ENCODE results near the gene ZNF385D. TPM values are rescaled to one million over a fixed set of nuclear protein-coding genes. Genes with fewer than 3 reads are reported as not detected.

The ZNF385D gene
- total RNA-seq, 1 donor from 2014 or later = 16.6 TPM

DNA sequence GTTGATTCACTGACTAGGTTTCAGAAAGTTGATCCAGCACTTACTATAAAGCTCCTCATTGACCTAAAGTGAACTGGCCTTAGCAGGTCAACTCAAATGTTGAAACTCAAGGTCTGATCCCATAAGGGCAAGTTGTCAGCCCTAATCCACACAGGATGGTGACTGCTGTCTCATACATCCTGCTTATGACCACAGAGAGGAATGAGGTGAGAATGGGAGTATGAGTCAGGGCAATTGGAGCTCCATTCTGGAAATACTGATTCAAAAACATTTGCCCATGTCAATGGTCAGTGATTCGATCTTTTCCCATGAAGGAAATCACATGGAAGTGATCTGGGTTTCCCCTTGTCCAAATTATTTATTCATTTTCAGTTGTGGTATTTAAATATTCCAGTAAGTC lies 78.7 kb downstream of the ZNF385D start:
- DNase-seq (ENCODE audit: low spot score) = no peak

DNA sequence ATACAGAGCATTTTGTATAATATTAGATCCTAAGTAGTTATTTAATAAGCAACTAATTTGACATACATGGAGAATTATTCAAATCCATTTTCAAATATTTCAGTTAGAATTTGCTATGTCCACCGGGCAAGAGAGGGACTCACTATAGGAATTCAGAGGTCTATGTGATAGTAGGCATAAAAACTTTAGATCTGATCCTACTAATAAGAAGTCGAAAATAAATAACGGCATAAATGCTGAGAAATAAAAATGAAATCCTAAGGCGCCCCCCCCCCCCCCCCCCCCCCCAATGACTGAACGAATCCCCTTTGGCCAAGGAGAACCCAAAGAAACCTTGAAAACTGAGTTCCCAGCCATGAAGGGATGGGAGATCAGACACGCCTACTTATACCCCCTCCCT lies 80.6 kb downstream of the ZNF385D start:
- no peak for DNase-seq (ENCODE audit: low spot score)

DNA sequence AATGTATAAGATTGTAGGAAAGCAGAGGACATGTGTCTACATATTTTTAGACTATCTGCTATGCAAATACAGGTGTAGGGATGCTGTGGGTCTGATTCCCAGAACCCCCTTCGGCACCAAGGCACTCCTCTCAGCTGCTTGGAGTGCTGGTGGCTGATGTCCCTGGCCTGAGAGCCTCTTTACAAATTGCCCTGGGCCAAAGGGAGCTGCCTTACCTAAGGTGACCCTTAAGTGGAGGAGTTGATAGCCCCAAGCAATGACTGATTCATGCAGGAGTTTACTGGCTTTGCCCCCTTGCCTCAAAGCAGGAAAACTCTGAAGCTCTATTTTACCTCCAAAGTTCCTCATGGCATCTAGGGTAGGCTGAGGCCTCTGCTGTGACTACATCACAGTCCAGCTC lies 83.0 kb downstream of the ZNF385D start:
- DNase-seq (ENCODE audit: low spot score) = no peak

DNA sequence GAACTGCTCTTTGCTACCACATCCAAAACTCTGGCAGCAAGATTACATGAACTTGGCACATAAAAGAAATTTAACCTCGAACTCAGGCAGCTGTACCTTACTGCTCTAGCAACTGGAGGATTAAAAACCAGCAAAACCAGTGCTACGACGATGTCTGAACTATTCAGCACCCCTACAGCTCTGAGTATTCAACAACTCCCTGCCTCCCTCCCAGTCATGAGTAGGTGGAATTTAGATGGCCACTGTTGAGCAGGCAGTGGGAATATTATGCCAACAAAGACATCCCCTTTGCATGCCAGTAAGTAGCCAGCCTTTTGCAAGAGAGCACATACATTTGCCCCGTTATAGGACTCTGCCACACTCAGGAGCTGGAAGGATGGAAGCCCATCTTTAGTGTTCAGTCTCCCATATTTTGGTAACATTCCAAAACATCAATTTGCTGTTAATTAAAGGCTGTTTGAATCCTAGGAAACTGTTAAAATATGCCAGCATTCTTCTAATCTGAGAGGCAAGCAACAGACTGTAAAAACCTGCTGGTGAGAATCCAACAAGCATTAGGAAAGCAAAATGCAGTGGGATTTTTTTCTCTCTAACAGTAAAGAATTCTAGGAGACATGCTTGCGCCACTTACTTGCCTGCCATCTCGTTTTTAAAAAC lies 85.4 kb downstream of the ZNF385D start:
- peak; percentile 27 for DNase-seq (ENCODE audit: low spot score)

DNA sequence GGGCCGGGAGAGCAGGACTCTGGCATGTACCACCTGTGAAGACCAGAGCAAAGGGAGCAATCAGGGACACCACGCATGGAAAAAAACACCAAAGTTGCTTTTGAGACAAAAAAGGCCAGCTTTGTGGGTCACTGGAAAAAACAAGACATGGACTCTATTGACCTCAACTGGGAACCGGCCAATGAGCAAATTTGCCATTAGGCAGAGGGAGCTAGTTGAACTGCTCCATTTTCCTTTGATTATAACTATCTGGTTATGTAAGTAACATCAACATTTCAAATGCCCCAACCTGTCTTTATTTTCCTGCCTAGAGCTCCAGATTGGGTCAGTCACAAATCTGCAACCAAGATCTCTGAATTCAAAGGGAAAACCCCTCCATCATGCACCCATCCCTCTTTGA lies 86.0 kb downstream of the ZNF385D start:
- no peak for DNase-seq (ENCODE audit: low spot score)

DNA sequence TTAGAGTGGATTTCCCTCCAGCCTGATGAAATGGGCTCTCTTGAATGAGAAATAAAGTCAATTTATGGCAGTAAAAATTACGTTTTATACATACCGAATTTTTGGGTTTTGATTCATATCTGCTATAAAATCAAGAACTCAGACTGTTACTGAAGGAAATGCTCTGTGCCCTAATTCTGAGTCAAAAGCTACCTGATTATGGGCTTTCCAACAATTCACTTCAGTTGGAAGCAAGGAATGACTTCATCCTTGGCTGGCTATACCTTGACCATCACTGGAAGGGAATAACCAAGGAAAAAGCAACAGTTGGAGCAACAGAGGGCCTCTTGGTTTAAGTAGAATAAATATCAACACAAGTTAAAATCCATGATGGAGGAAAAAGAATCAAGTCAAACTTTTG lies 88.6 kb downstream of the ZNF385D start:
- DNase-seq (ENCODE audit: low spot score) = no peak

DNA sequence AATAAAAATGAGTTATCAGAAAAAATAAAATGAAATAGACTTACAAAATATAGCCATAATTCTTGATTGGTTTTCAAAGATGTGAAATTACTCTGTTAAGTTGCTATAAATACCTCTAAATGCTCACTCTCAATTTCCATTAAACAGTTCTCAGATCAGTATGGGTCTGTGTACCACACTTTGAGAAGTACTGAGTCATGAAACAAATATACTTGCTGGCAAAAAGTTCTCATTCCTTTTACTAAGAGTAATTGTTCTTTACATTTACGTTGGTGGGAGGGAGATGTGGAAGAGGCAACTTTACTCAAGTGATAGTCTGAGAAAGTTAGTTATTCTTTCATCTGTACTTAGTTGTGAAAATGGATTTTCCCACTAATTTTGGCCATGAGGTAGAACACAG lies 96.3 kb downstream of the ZNF385D start:
- peak; percentile 54 for DNase-seq (ENCODE audit: low spot score)

DNA sequence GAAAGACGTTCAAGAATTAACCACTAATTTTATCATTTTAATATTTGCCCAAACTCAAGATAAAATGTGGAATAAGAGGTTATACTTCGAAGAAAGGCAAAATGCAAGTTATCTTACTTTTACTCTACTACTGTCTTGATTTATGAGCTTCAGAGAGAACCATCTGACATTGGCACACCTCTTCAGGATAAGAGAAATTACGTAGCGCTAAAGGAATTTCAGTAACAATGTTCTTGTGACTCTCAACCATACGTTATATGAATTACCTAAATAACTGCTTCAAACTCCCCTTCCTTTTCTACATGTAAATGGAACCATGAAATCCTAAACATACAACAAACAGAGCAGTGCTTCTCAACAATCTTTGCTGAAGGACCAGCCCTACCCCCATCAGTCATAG lies 96.8 kb downstream of the ZNF385D start:
- peak; percentile 56 for DNase-seq (ENCODE audit: low spot score)

DNA sequence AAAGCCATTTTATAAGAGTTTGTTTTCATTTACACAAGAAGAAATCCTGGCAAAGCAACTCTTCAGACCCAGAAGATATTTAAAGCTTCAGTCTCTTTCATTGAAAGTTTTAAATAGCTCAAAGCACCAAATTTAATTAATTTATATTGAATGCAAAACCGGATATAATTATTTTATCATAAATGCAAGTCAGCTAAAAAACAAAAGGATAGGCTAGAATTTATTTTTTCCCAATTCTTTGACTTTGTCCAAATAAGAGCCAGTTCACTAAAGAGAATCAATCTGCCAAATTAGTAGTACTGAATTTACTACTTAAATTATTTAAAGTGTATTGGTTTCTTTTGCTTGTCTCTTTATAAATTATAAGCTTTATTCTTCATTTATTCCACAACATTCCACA lies 101.5 kb downstream of the ZNF385D start:
- DNase-seq (ENCODE audit: low spot score) = no peak

DNA sequence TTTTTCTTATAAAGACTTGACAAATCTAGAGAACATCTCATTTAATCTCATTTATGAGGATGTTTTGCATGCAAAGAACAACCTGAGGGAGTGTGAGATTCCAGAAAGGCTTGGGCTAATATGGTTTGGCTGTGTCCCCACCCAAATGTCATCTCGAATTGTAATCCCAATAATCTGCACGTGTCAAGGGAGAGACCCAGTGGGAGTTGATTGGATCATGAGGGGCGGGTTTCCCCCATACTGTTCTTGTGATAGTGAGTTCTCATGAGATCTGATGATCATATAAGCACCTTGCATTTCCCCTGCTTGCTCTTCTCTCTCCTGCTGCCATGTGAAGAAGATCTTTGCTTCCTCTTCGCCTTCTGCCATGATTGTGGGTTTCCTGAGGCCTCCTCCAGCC lies 103.0 kb downstream of the ZNF385D start:
- DNase-seq (ENCODE audit: low spot score) = no peak

DNA sequence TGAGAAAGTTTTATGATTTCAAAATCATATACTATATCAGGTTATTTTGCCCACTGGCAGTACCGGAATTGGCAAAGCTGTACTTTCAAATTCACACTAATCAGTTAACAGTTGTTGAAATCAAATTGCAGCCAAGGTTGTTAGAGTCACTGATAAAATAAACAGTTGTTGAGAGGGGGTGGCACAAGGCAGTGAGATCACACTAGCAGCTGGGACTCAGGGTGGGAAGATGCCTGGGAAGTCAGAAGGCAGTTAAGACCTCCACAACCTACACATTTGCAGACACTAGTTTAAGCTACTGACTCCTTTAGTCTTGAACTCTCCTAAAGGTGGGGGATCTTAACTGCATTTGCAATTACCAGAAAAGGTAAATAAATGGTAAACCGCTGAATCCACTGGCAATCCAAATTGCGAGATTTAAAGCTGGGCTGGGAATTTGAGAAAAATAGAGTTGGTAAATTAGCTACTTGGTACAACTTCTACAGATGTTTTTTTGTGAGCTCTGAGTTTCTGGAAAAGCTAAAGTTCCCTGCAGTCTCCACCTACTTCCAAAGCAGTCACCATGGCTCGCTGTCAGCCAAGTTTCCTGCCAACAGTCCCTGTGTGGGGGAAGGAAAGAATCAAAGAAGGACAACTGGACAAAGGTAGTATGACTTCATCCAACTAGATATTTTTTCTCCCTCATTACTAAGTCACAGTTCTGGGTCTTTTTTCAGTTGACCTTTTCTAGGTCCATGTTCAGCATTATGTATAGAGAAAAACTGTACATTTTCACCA lies 105.7 kb downstream of the ZNF385D start:
- DNase-seq (ENCODE audit: low spot score) = peak; percentile 45

DNA sequence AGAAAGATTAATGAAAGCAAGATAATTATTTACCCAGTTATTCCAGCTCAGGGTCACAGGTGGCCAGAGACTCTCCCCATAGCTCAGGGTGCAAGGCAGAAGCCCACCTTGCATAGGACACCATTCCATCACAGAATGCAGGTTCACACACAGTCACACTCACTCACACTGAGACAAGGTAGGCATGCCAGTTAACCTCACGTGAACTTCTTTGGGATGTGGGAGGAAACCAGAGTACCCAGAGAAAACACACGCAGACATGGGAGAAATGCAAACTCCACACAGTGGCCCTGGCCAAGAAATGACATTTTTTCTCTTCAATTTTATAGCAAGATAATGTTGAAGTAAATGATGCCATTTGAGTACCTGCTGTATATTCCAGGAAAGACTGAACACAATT lies 106.7 kb downstream of the ZNF385D start:
- no peak for DNase-seq (ENCODE audit: low spot score)

DNA sequence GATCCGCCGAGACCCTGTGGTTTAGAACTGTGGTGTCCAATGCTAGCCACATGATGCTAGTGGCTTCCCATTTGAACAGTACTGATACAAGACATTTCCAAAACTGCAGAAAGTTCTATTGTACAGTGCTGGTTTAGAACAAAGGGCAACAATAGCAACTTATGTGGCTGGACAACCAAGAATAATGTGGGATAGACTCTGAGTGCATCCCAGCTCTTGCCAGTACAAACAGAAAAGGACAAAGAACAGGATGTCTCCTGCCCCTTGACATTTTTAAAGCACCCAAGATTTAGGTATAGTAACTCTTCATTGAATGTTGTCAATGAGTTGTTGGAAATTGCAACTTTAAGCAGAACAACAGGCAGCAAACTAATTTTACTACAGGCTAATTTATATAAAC lies 107.3 kb downstream of the ZNF385D start:
- DNase-seq (ENCODE audit: low spot score) = no peak

DNA sequence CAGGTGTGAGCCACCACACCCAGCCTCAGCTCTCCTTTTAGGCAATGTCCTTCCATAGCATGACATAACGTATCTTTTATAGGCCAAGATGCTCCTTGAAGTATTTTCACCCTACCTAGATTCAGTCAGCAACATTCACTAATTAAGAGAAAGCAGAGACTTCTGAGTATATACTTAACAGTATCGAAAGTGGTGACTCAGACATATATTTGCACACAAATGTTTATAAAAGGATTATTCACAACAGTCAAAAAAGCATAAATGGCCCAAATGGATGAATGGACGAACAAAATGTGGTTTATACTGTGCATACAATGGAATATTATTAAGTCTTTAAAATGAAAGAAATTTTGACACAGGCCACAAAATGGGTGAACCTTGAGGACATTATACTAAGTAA lies 108.6 kb downstream of the ZNF385D start:
- DNase-seq (ENCODE audit: low spot score) = no peak

DNA sequence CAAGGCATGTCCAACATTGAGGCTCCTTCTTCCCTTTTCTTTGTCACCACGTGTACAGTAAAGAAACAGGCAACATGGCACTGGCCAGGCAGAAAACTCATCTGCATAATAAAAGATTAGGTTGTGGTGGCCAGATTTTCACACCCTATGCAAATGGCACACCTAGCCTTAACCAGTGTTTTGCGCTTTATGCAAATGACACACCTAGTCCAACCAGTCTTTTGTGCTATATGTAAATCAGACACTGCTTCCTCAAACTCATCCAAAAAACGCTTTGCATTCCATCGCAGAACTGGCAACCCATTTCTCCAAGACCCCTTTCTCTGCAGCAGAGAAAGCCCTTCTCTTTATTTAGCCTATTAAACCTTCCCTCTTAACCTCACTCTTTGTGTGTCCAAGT lies 109.1 kb downstream of the ZNF385D start:
- DNase-seq (ENCODE audit: low spot score) = no peak

DNA sequence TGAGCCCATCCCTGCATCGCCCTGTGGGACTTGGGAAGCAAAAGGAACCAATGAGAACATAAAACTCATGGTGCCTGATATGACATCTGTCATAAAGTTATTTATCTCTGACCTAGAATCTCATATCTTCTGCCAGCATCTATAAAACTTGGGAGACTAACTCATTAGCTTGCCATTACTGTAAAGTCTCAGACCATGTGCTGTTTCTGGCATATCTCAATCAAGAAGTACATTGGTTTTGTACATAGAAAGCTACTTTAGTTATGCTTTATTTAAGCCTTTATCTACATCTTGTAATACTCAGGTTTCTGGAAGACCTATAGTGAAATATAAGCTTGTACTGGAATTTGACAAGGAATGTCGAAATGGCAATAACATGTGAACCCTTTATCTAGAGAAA lies 112.5 kb downstream of the ZNF385D start:
- peak; percentile 48 for DNase-seq (ENCODE audit: low spot score)

DNA sequence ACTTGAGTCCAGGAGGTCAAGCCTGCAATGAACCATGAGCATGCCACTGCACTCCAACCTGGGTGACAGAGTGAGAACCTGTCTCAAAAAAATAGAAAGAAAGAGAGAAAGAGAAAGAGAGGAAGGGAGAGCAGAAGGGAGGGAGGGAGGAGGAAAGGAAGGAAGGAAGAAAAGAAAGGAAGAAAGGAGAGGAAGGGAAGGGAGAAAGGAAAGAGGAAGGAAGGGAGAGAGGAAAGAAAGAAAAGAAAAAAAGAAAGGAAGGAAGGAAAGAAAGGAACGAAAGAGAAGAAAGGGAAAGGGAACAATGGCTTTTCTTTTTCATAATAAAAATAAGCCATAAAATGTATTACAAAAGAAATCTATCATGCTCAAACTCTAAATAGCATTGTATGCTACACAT lies 116.9 kb downstream of the ZNF385D start:
- no peak for DNase-seq (ENCODE audit: low spot score)

DNA sequence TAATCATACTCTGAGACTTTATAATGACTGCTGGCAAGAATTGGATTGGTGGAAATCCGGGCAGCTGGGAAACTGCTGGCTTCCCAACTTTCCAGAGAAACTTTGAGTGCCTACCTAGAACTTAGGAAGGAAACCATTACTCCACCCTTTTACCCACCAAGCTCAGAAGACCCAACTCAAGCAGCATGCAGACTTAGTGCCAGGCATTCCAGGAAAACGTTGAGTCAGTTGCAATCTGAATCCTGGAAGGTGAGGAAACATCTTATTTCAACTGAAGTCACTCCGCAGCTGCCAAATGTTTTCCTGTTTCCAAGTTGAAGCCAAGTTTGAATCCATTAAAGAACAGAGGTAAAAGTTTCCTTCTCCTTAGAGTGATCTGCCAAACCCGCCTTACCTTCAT lies 126.5 kb downstream of the ZNF385D start:
- no peak for DNase-seq (ENCODE audit: low spot score)

DNA sequence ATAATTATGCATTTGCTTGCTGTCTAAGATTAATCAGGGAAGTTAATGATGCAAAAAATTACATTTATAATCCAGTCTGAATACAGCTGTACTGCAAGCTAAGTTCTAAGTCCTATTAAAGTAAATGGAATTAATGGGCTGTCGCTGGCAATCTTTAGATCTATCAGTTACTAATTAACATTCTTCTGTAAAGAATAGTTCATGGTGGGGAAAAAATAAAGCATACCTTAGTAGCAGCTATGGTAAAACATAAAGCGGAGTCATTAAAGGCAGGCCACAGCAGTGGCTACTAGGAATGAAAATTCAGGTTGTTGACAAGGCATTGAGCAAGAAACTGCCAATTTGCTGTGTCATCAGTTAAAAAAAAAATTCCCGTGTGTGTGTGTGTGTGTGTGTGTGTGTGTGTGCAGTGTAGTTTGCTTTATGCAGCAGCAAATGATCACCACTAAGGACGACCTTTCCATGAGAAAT lies 129.8 kb downstream of the ZNF385D start:
- DNase-seq (ENCODE audit: low spot score) = no peak

DNA sequence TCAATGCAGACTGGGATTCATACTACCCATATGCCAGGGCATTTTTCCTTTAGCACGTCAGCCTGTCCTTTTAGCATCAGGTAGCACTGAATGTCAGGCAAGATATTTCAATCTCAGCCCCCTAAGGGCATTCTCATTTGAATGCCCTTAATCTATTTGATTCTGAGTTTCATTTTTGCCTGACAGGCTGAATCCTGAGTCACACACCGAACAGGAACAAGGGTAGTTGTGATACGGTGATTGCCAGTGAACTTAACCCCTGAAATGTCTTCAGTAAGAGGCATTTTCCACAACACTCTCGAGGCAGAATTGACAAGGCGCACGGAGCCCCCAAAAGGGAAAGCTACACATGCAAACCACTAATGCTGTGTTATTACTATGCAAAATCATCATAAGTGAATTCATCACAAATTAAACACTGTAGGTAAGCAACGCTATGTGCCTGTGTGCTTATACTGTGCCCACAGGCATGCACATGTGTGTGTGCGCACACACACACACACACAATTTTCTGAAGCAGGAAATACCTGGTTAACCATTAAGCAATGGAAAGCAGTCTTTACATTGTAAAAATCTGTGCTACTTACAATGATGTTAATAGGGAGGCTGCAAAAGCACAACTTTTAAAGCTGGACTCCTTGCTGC lies 130.4 kb downstream of the ZNF385D start:
- no peak for DNase-seq (ENCODE audit: low spot score)

DNA sequence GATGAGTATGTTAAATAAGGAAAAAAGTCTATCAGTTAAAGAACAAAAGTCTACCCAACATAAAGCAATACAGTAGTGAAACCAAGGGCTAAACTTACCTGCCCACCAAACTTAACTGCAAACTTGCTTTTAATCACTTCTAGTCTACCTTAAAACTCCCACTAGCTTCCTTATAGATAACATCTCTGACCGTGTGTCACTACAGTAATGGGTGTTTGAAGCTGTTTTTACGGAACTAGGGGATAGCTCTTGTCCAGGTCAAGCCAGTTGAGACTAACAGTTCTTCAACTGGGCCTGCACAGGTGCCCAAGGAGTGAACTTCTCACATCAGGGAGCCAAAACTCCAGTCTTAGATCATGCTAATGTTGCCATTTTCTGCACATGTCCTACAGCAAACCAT lies 132.3 kb downstream of the ZNF385D start:
- DNase-seq (ENCODE audit: low spot score) = no peak

DNA sequence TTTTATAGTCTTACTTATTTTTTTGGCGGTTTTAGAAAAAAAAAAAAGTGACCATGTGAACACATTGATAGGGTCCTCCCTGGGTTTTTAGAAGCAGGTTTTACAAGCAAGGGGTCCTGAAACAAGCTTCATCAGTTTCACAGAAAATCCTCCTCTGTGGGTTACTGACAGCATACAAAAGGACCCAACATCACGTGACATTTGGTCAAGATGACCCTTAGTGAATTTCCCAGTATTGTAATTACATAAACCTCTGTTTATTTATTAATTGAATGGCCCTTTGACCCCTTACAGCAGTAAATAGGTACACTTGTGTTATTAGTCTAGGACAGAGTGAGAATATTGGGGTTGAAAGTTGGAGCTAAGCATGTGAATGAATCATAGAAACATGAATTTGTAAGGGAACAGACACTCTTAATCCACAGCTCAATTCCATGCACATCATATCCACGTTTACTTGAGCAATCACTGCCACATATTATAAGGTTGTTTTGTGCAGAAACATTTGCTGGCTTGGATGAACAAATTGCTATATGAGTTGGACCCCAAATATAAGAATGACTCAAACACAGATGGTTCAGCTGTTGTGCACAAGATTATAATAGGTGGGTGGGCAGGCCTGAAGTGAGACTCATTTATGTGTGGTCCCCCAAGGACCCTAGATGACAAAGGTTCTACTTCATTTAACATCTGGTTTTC lies 137.5 kb downstream of the ZNF385D start:
- DNase-seq (ENCODE audit: low spot score) = peak; percentile 18

Measured in umbilical cord (tissue), 2 donors.